Hepatocyte (in vitro differentiated cells): Measurements from ENCODE around the gene MFGE8. TPM values are rescaled to one million over a fixed set of nuclear protein-coding genes. Genes with fewer than 3 reads are reported as not detected.

Experiments
- DNase-seq: peaks from one replicate; pipeline ENCODE4 v3.0.0-alpha.2; 2016; ENCODE audit warnings: low spot score
- H2AFZ ChIP-seq: fragments of 200-600 bp; sonication (generic); 2 replicates; pipeline ENCODE4 v1.6.0; 2016; ENCODE audit warnings: antibody characterized with exemption, mild to moderate bottlenecking
- H3K27ac ChIP-seq: fragments of 200-600 bp; sonication (generic); 2 replicates; pipeline ENCODE4 v1.5.1; 2016; ENCODE audit warnings: mild to moderate bottlenecking
- H3K27me3 ChIP-seq: fragments of 200-600 bp; sonication (generic); 2 replicates; pipeline ENCODE4 v1.6.1; 2016
- H3K36me3 ChIP-seq: fragments of 200-600 bp; sonication (generic); replicated peaks from 2 replicates; pipeline ENCODE4 v1.5.1; 2016; ENCODE audit warnings: low read depth; ENCODE audit not compliant: insufficient read depth
- H3K4me1 ChIP-seq: fragments of 200-600 bp; sonication (generic); 2 replicates; pipeline ENCODE4 v1.5.1; 2016; ENCODE audit warnings: mild to moderate bottlenecking, moderate library complexity; ENCODE audit not compliant: insufficient read depth
- H3K4me2 ChIP-seq: fragments of 200-600 bp; sonication (generic); 2 replicates; pipeline ENCODE4 v1.6.0; 2016
- H3K4me3 ChIP-seq: fragments of 200-600 bp; sonication (generic); 2 replicates; pipeline ENCODE4 v1.5.1; 2016; ENCODE audit warnings: mild to moderate bottlenecking
- H3K79me2 ChIP-seq: fragments of 200-600 bp; sonication (generic); 2 replicates; pipeline ENCODE4 v1.6.0; 2017; ENCODE audit warnings: mild to moderate bottlenecking
- H3K9me2 ChIP-seq: fragments of 200-600 bp; sonication (generic); replicated peaks from 2 replicates; pipeline ENCODE4 v1.6.0; 2017; ENCODE audit warnings: mild to moderate bottlenecking; ENCODE audit not compliant: insufficient read depth
- H3K9me3 ChIP-seq: fragments of 200-600 bp; sonication (generic); 2 replicates; pipeline ENCODE4 v1.5.1; 2016; ENCODE audit warnings: low read depth, mild to moderate bottlenecking
- H4K20me1 ChIP-seq: fragments of 200-600 bp; sonication (generic); 2 replicates; pipeline ENCODE4 v1.6.0; 2016; ENCODE audit warnings: mild to moderate bottlenecking; ENCODE audit not compliant: insufficient read depth, poor library complexity, severe bottlenecking
- EZH2 ChIP-seq: fragments of 200-600 bp; sonication (generic); IDR thresholded peaks from 2 replicates; pipeline ENCODE4 v1.6.1; 2016; ENCODE audit warnings: antibody characterized with exemption, mild to moderate bottlenecking, borderline replicate concordance
- EZH2phosphoT487 ChIP-seq: fragments of 200-600 bp; sonication (generic); IDR thresholded peaks from one replicate; pipeline ENCODE4 v1.6.1; 2018; ENCODE audit warnings: antibody characterized with exemption, mild to moderate bottlenecking, low read depth, moderate library complexity; ENCODE audit not compliant: unreplicated experiment, severe bottlenecking
- WGBS: methylation state at CpG from one replicate; pipeline ENCODE4 v1.1.6; 2016; ENCODE audit warnings: low lambda C conversion rate; ENCODE audit errors: missing lambda C conversion rate; 5-methylcytosine and 5-hydroxymethylcytosine counted together
- polyA plus RNA-seq: library from polyadenylated mRNA; unstranded; fragments of >200 nt; fragmentation: Nextera tagmentation; extraction: Ambion mirVana; gene quantifications from 2 replicates; pipeline ENCODE4 v1.2.1, GENCODE V29; 2016
- total RNA-seq: library from RNA; depleted of rRNA; stranded (reverse); fragments of >200 nt; gene quantifications from 2 replicates; pipeline ENCODE4 v1.2.3, GENCODE V29; 2014
- TF ChIP-seq, protein P1 (sequence below): fragments of 200-600 bp; sonication (generic); IDR thresholded peaks from 2 replicates; pipeline ENCODE4 v1.5.1; 2016; ENCODE audit warnings: antibody characterized with exemption, mild to moderate bottlenecking; ENCODE audit not compliant: poor library complexity

MFGE8 gene
- total and polyA plus RNA-seq, 2 experiments from 2014 or later = 471 to 569 TPM

DNA sequence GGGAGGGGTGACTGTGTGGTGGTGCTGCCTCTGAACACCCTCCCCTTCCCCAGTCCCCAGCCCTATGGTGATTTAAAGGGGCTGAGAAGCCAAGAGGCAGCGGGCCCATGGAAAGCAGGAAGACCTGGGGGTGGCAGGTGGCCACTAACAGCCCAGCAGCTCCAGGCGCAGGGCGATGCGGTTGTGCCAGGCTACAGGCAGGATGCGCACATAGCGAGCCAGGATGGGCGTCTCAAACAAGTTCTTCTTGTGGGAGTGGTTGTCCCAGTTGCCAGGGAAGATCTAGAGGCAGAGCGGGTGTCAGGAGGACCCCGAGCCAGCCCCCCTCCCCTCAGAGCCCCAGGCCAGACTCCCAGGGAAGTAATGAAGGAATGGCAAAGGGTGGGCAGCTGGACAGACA is 13.9 kb downstream of the MFGE8 start:
- Histone ChIP-seq H3K27me3 (peaks cover 7% of the 10 kb centered on the region), H2AFZ (no peak overlapping the region), H3K4me1 (peaks cover 25% of the 10 kb centered on the region), H3K4me3 (no peak overlapping the region), H3K79me2 (peaks cover 7% of the 10 kb centered on the region), H3K36me3 (no peaks in the 10 kb centered on the region), H3K9me2 (no peaks in the 10 kb centered on the region), H3K9me3 (no peaks in the 10 kb centered on the region), H4K20me1 (no peaks in the 10 kb centered on the region), H3K4me2 (no peak overlapping the region), H3K27ac (no peak overlapping the region)
- 100% methylated on average over 6 of the region's 9 CpGs for WGBS
- TF ChIP-seq EZH2phosphoT487 = no peak
- TF ChIP-seq, protein P1, sequence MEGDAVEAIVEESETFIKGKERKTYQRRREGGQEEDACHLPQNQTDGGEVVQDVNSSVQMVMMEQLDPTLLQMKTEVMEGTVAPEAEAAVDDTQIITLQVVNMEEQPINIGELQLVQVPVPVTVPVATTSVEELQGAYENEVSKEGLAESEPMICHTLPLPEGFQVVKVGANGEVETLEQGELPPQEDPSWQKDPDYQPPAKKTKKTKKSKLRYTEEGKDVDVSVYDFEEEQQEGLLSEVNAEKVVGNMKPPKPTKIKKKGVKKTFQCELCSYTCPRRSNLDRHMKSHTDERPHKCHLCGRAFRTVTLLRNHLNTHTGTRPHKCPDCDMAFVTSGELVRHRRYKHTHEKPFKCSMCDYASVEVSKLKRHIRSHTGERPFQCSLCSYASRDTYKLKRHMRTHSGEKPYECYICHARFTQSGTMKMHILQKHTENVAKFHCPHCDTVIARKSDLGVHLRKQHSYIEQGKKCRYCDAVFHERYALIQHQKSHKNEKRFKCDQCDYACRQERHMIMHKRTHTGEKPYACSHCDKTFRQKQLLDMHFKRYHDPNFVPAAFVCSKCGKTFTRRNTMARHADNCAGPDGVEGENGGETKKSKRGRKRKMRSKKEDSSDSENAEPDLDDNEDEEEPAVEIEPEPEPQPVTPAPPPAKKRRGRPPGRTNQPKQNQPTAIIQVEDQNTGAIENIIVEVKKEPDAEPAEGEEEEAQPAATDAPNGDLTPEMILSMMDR = no peak
- no peak for TF ChIP-seq EZH2
- DNase-seq = no peak

DNA sequence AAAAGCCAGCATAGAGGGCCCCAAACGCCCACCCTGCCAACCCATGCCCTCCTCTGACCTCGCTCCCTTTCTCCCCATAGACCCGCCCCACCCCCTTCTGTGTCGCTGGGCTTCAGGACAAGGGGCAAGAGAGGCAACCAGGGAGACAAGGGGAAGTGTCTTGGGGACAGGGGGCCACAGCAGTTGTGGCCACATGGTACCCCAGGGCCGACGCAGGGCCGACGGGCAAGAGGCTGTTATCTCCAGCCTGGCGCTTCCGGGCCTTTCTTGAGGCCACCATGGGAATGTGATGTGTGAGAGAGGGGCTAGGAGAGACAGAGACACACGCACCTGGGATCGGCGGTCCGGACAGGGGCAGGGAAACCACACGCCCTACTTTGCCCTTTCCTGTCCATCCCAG is 14.4 kb downstream of the MFGE8 start:
- Histone ChIP-seq H3K36me3 (no peaks in the 10 kb centered on the region), H3K27me3 (peaks cover 10% of the 10 kb centered on the region), H4K20me1 (no peaks in the 10 kb centered on the region), H3K79me2 (peaks cover 2% of the 10 kb centered on the region), H3K9me3 (no peaks in the 10 kb centered on the region), H2AFZ (no peak overlapping the region), H3K27ac (no peak overlapping the region), H3K9me2 (no peaks in the 10 kb centered on the region), H3K4me1 (peaks cover 25% of the 10 kb centered on the region), H3K4me2 (no peak overlapping the region), H3K4me3 (no peak overlapping the region)
- TF ChIP-seq, protein P1 = no peak
- TF ChIP-seq EZH2 = no peak
- TF ChIP-seq EZH2phosphoT487 = no peak
- DNase-seq = no peak
- 92% methylated on average over 12 of the region's 15 CpGs for WGBS

DNA sequence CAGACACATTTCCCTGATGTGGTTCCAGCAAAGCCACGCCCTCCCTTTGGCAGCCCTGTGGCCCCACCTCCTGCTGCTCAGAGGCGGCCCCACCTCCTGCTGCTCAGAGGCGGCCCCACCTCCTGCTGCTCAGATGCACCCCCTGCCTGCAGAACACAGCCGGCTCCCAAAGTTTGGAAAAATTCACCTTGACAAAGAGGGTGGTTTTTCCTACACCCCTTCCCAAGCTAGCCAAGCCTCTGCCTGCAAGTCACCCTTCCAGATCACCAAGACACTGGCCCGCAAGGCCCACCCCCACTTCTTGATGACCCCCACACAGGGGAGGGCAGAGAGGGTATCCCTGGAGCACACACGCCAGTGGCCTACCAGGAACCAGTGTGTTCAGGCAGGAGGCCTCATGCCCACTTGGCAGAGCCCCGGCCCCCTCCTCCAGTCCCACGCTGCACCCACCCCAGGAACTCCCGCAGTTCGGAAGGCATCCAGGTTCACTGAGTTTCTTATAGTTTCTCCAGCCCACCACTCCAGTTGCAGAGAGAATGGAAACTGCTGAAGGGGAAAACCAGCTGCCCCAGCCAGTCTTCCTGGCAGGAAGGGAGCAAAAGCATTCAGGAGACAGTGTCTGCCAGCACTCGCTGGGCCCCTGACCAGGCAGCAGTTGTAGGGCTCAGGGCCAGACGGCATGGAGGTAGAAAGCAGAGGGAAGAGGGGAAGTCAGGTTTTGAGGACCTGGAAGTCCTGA is 15.6 kb downstream of the MFGE8 start:
- Histone ChIP-seq H3K9me2 (no peaks in the 10 kb centered on the region), H3K4me3 (no peak overlapping the region), H4K20me1 (no peaks in the 10 kb centered on the region), H3K27me3 (peaks cover 10% of the 10 kb centered on the region), H3K9me3 (no peaks in the 10 kb centered on the region), H2AFZ (no peak overlapping the region), H3K27ac (peak overlapping the region; percentile 70), H3K4me2 (peak overlapping the region; percentile 18), H3K79me2 (no peaks in the 10 kb centered on the region), H3K4me1 (peaks cover 25% of the 10 kb centered on the region), H3K36me3 (no peaks in the 10 kb centered on the region)
- peak; percentile 95 for DNase-seq
- WGBS = 49% methylated on average over 11 of the region's 12 CpGs
- no peak for TF ChIP-seq EZH2phosphoT487
- TF ChIP-seq, protein P1 = peak; percentile 61
- no peak for TF ChIP-seq EZH2
